ENCODE measurements around the gene LUC7L3.

GRCh38 chr17:50672831-50673551, 46.4 kb upstream of the LUC7L3 start:
- TF ChIP-seq POLR2AphosphoS5 (IDR thresholded peaks at IDR 0.05; ENCODE audit: low read depth, low read length), result no peak
- TF ChIP-seq SIN3A (IDR thresholded peaks at IDR 0.05; ENCODE audit: borderline replicate concordance, insufficient read depth, low read length), result no peak
- TF ChIP-seq, protein P1, sequence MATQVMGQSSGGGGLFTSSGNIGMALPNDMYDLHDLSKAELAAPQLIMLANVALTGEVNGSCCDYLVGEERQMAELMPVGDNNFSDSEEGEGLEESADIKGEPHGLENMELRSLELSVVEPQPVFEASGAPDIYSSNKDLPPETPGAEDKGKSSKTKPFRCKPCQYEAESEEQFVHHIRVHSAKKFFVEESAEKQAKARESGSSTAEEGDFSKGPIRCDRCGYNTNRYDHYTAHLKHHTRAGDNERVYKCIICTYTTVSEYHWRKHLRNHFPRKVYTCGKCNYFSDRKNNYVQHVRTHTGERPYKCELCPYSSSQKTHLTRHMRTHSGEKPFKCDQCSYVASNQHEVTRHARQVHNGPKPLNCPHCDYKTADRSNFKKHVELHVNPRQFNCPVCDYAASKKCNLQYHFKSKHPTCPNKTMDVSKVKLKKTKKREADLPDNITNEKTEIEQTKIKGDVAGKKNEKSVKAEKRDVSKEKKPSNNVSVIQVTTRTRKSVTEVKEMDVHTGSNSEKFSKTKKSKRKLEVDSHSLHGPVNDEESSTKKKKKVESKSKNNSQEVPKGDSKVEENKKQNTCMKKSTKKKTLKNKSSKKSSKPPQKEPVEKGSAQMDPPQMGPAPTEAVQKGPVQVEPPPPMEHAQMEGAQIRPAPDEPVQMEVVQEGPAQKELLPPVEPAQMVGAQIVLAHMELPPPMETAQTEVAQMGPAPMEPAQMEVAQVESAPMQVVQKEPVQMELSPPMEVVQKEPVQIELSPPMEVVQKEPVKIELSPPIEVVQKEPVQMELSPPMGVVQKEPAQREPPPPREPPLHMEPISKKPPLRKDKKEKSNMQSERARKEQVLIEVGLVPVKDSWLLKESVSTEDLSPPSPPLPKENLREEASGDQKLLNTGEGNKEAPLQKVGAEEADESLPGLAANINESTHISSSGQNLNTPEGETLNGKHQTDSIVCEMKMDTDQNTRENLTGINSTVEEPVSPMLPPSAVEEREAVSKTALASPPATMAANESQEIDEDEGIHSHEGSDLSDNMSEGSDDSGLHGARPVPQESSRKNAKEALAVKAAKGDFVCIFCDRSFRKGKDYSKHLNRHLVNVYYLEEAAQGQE (IDR thresholded peaks at IDR 0.05; ENCODE audit: insufficient read depth in 1 of 2, low read depth in 2 of 2, low read length in 2 of 2), result no peak

Measured in PFSK-1 (cell line).